ENCODE measurements around the gene FOS. TPM values are rescaled to one million over a fixed set of nuclear protein-coding genes. Genes with fewer than 3 reads are reported as not detected.

FOS gene
- total RNA-seq, 1 experiment from 2014 or later, result 9.1 TPM

DNA sequence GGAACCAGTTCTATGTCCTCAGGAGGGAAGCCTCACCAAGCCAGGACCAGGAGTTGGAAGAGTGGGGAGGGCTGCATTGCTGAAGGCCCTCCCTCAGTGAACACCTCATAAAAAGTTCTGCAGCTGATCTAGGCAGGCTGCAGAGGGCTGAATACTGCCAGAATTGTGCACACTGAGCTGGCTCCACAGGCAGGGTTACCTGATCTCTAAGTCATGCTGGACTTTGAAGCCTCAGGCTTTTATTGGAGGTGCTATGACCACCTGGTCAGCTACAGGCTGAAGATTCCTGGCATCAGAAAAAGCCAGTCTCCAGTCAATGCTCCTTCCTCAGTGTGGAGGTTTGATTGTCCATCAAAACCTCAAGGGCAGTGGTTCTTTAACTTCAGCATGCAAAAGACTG lies 39.7 kb downstream of the FOS start:
- no peak for DNase-seq (ENCODE audit: low read depth)

GRCh38 chr14:75319021-75319420 lies 40.4 kb downstream of the FOS start:
- no peak for DNase-seq (ENCODE audit: low read depth)

DNA sequence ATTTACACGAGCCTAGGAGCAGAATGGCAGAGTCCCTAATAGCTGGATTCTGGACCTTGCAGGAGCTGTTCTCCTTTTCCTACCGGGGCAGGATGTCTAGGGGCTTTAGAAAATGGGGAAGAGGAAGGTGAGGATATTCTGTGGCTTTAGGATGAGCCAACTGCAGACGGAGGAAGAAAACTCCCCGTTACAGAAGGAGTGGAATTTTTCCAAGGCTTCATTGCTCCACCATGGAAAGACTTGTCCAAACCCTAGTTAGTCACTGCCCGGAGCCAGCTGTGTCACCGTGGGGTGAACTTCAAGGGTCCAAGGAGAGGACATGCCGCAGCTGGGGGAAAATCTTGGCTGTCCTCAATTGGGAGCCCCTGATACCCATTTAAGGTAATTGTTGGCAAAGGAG lies 41.6 kb downstream of the FOS start:
- DNase-seq (ENCODE audit: low read depth), result no peak

GRCh38 chr14:75322746-75323145 lies 44.1 kb downstream of the FOS start:
- no peak for DNase-seq (ENCODE audit: low read depth)

DNA sequence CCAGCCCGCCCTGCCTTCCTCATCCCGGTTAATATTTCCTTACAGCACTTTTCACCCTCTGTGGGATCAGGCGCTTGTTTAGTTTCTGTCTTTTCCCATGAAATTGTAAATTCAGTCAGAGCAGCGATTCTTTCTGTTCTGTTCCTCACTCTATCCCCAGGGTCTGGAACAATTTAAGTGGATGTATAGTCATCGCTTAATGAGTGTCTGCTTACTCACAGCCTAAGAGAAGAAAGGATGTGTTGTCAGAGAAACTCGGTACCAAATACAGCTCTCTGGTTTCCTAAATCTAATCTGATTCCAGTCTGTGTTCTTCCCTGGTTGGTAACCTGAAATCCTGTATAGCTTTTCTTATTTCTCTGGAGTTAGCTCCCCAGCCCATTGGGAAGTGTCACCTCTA lies 44.9 kb downstream of the FOS start:
- peak; percentile 46 for DNase-seq (ENCODE audit: low read depth)

- no peak for DNase-seq (ENCODE audit: low read depth)
Measured at GRCh38 chr14:75328558-75329155, 50.0 kb downstream of the FOS start.

GRCh38 chr14:75329369-75329768 lies 50.7 kb downstream of the FOS start:
- DNase-seq (ENCODE audit: low read depth), result no peak

GRCh38 chr14:75331471-75331870 lies 52.8 kb downstream of the FOS start:
- DNase-seq (ENCODE audit: low read depth), result no peak

Other genes with a start within 250 kb of the FOS start
- 7.9 and 16.0 TPM in 2 replicates for gene MLH3, start 227.4 kb upstream of the FOS start, total RNA-seq (2014; rRNA removed; shearing (Covaris generic))
- gene ACYP1, start 214.8 kb upstream of the FOS start, total RNA-seq (2014; rRNA removed; shearing (Covaris generic)), result 21.8 and 34.0 TPM in 2 replicates
- 1.4 and 4.3 TPM in 2 replicates for gene ZC2HC1C, start 209.2 kb upstream of the FOS start, total RNA-seq (2014; rRNA removed; shearing (Covaris generic))
- gene NEK9, start 151.8 kb upstream of the FOS start, total RNA-seq (2014; rRNA removed; shearing (Covaris generic)), result 27.6 and 31.8 TPM in 2 replicates
- 298 and 409 TPM in 2 replicates for gene TMED10, start 102.2 kb upstream of the FOS start, total RNA-seq (2014; rRNA removed; shearing (Covaris generic))
- gene JDP2, start 149.2 kb downstream of the FOS start, total RNA-seq (2014; rRNA removed; shearing (Covaris generic)), result 11.2 and 17.4 TPM in 2 replicates
- not detected in 2 replicates for gene BATF, start 243.6 kb downstream of the FOS start, total RNA-seq (2014; rRNA removed; shearing (Covaris generic))